Glutamatergic neuron (in vitro differentiated cells): ENCODE results near the gene PLCG2. TPM values are rescaled to one million over a fixed set of nuclear protein-coding genes. Genes with fewer than 3 reads are reported as not detected.
A peak's percentile ranks its signal among the peaks of the same experiment; 100 is the strongest.

Source experiments
- DNase-seq: peaks from one replicate; pipeline ENCODE4 v3.0.0; 2022
- H3K27ac Mint-ChIP-seq: one replicate; pipeline ENCODE4 v1.8.0; 2020; ENCODE audit warnings: mild to moderate bottlenecking, mixed read lengths, inconsistent platforms; ENCODE audit not compliant: unreplicated experiment
- H3K27me3 Mint-ChIP-seq: one replicate; pipeline ENCODE4 v1.8.0; 2020; ENCODE audit warnings: mild to moderate bottlenecking, moderate library complexity, mixed read lengths, inconsistent platforms; ENCODE audit not compliant: unreplicated experiment
- H3K36me3 Mint-ChIP-seq: one replicate; pipeline ENCODE4 v1.8.0; 2020; ENCODE audit warnings: mild to moderate bottlenecking, mixed read lengths, inconsistent platforms; ENCODE audit not compliant: unreplicated experiment
- H3K4me1 Mint-ChIP-seq: one replicate; pipeline ENCODE4 v1.8.0; 2020; ENCODE audit warnings: mild to moderate bottlenecking, low read depth, mixed read lengths, inconsistent platforms; ENCODE audit not compliant: unreplicated experiment
- H3K4me3 Mint-ChIP-seq: one replicate; pipeline ENCODE4 v1.8.0; 2020; ENCODE audit warnings: mild to moderate bottlenecking, mixed read lengths, inconsistent platforms; ENCODE audit not compliant: unreplicated experiment
- H3K9me3 Mint-ChIP-seq: one replicate; pipeline ENCODE4 v1.8.0; 2020; ENCODE audit warnings: mild to moderate bottlenecking, moderate library complexity, mixed read lengths, inconsistent platforms; ENCODE audit not compliant: unreplicated experiment
- total RNA-seq: library from RNA; stranded (reverse); fragmentation: NEBNext Ultra II Directional; extraction: Animal tissue kit (Norgen Biotek cat#: 25700); gene quantifications from one replicate; pipeline ENCODE4 v1.2.1, GENCODE V29; 2021; ENCODE audit not compliant: unreplicated experiment
- TF ChIP-seq, protein P1 (sequence below): fragments of 200-600 bp; sonication (generic); IDR thresholded peaks from one replicate; pipeline ENCODE4 v1.5.0; 2021; ENCODE audit not compliant: partially characterized antibody, unreplicated experiment

PLCG2 gene
- total RNA-seq, 1 donor from 2014 or later: 0.49 TPM

DNA sequence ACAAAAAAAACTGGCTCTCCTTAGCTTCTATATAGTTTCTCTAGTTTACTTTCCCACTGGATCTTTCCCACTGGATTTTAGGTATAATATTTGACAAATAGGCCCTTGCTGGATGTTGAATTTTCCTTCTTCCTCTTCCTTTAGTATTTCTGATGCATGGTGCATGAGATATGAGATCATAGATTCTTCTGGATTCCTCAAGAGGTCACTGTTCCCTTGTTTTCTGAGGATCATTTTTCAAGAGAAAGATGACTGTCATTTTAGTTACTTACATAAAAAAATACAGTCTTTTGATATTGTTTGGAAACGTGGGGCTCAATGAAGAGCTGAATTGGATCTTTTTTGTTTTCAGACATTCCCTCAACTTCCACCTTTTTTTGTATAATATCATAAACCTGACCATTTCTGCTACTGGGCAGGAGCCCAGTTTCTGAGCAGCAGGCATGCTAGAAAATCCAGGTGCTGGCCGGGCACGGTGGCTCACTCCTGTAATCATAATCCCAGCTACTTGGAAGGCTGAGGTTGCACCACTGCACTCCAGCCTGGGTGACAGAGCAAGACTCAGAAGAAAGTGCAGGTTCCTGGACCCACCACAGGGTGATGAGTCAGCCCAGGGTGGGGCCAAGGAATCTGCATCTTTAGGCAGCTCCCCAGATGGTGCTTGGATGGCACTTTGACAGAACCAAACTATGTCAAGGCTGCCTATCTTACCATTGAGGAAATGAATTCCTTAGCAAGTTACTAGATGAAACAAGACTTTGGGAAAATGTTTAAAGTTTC lies 161.9 kb downstream of the PLCG2 start:
- TF ChIP-seq, protein P1, sequence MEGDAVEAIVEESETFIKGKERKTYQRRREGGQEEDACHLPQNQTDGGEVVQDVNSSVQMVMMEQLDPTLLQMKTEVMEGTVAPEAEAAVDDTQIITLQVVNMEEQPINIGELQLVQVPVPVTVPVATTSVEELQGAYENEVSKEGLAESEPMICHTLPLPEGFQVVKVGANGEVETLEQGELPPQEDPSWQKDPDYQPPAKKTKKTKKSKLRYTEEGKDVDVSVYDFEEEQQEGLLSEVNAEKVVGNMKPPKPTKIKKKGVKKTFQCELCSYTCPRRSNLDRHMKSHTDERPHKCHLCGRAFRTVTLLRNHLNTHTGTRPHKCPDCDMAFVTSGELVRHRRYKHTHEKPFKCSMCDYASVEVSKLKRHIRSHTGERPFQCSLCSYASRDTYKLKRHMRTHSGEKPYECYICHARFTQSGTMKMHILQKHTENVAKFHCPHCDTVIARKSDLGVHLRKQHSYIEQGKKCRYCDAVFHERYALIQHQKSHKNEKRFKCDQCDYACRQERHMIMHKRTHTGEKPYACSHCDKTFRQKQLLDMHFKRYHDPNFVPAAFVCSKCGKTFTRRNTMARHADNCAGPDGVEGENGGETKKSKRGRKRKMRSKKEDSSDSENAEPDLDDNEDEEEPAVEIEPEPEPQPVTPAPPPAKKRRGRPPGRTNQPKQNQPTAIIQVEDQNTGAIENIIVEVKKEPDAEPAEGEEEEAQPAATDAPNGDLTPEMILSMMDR: peak; percentile 50
- no peak for DNase-seq
- Mint-ChIP-seq H3K9me3 (no peaks in the 10 kb centered on the region), H3K4me1 (peaks cover 14% of the 10 kb centered on the region), H3K36me3 (no peaks in the 10 kb centered on the region), H3K27me3 (no peaks in the 10 kb centered on the region), H3K4me3 (no peak overlapping the region), H3K27ac (no peak overlapping the region)

DNA sequence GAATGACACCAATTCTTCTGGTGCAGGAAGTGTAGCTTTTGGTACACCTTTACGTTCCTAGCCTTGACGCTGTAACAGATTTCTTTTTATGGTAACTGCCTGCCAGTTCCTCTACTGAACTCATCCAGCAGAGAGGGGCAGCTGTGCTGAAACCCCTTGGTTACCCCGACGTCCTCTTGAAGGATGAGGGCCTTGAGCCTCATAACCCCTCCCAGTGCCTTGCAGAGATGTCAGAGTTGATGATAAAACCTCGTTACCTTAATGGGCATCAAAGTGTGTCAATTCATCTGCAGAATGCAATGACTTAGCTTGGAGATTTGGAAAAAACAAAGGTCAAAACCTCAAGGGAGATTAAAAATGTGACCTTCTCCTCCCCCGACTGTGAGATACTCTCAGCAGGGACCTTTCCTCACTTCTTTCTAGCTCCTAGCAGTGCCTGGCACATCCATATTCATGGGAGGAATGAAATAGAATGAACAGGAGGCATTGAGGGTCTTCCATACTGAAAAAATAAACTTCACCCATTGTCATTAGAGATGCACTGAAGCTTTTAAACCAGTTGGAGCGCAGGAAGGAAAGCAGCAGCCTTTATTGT lies 163.0 kb downstream of the PLCG2 start:
- Mint-ChIP-seq H3K36me3 (no peaks in the 10 kb centered on the region), H3K4me1 (peaks cover 23% of the 10 kb centered on the region), H3K4me3 (no peak overlapping the region), H3K9me3 (no peaks in the 10 kb centered on the region), H3K27me3 (no peaks in the 10 kb centered on the region), H3K27ac (no peak overlapping the region)
- TF ChIP-seq, protein P1: no peak
- no peak for DNase-seq

DNA sequence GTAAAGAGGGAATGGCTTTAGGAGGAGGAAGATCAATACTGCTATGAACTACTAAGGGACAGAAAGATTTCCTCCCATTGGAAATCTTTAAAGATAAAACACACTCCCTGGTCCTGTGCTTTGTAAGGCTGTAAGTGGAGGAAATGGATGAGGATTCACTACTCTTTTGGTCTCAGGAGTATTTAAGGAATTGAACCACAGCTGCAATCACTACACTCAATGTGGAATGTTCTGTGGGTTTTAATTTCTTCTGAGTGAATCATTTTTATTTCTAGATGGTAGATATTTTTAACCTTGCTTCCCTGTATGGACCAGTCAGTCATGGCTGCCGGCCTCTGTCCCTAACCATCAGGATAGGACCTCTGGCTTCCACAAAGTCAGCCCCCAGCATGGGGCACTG lies 166.6 kb downstream of the PLCG2 start:
- Mint-ChIP-seq H3K27me3 (no peaks in the 10 kb centered on the region), H3K27ac (no peak overlapping the region), H3K9me3 (no peaks in the 10 kb centered on the region), H3K4me3 (no peak overlapping the region), H3K36me3 (no peaks in the 10 kb centered on the region), H3K4me1 (peaks cover 23% of the 10 kb centered on the region)
- DNase-seq: no peak
- TF ChIP-seq, protein P1: no peak

DNA sequence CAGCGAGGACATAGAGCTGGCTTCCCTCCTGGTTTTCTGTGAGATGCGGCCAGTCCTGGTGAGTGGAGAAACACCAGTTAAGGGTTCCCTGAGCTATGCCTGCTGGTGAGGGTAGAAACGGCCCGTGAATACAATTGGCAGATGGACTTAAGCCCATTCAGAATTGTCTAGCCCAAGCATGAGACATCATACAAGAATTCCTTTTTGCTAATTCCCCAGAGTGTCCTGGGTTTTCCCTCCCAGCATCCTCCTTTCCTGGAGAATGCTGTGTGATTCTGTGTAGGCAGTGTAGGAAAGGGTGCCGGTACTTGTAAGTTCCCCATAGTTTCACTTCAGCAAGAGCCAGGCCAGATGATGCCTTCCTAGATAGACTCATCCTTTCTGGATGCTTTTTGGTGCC lies 167.1 kb downstream of the PLCG2 start:
- Mint-ChIP-seq H3K9me3 (no peaks in the 10 kb centered on the region), H3K27ac (no peak overlapping the region), H3K36me3 (no peaks in the 10 kb centered on the region), H3K27me3 (no peaks in the 10 kb centered on the region), H3K4me3 (no peak overlapping the region), H3K4me1 (peaks cover 23% of the 10 kb centered on the region)
- TF ChIP-seq, protein P1: no peak
- no peak for DNase-seq

DNA sequence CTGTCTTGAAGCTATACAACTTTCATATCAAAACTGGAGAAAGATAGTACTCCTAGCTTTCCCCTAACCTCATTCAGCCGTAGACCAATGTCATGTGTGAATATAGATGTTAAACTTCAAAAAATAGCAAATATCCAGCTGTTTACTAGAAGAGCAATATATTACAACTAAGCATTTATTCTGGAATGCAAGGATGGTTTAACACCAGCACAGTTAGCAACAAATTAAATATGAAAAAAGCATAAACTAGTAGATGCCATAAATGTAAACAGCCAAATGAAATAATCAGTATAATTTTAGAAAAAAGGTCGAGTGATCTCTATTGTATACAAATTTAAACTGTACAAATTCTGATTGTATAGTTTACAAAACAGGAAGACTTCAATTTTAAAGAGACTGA lies 172.5 kb downstream of the PLCG2 start:
- no peak overlapping the region for H3K27ac Mint-ChIP-seq
- H3K9me3 Mint-ChIP-seq: no peaks in the 10 kb centered on the region
- no peaks in the 10 kb centered on the region for H3K36me3 Mint-ChIP-seq
- TF ChIP-seq, protein P1: no peak
- H3K4me3 Mint-ChIP-seq: no peak overlapping the region
- H3K27me3 Mint-ChIP-seq: no peaks in the 10 kb centered on the region
- no peak for DNase-seq
- peaks cover 2% of the 10 kb centered on the region for H3K4me1 Mint-ChIP-seq
